Keratinocyte (primary cell): ENCODE data around the gene CTDSP1.

Source experiments
- CTCF ChIP-seq, 3 experiments: IDR thresholded peaks in 1 of 3; conservative IDR thresholded peaks in 1 of 3; optimal IDR thresholded peaks in 1 of 3; 2 replicates in 2 of 3; 3 replicates in 1 of 3; pipeline versions ENCODE3 to v1.5.1; 2011; ENCODE audit warnings: low read length in 3 of 3, mild to moderate bottlenecking in 3 of 3, moderate library complexity in 2 of 3, control low read depth in 1 of 3, inconsistent platforms in 1 of 3; ENCODE audit not compliant: insufficient read depth in 2 of 3; ENCODE audit errors: extremely low read depth in 1 of 3
- EZH2 ChIP-seq: IDR thresholded peaks from one replicate; pipeline ENCODE4 v1.6.1; 2012; ENCODE audit warnings: inconsistent platforms, mild to moderate bottlenecking, low read length, moderate library complexity

GRCh38 chr2:218445602-218446001 lies 45.9 kb downstream of the CTDSP1 start:
- TF ChIP-seq CTCF (optimal IDR thresholded peaks at IDR 0.05 in 1 of 3, IDR thresholded peaks at IDR 0.05 in 1 of 3, conservative IDR thresholded peaks at IDR 0.05 in 1 of 3; ENCODE audit: extremely low read depth in 1 of 3, insufficient read depth in 2 of 3, low read length in 3 of 3), result no peak
- TF ChIP-seq EZH2, result no peak
